LNCAP (cell line): ENCODE results near the gene ERI3.

Experiments used
- TF ChIP-seq, protein P1 (sequence below): fragments of 450-650 bp; IDR thresholded peaks from 2 replicates; pipeline ENCODE4 v1.5.1; 2017; ENCODE audit warnings: mild to moderate bottlenecking

Gene ERI3

DNA sequence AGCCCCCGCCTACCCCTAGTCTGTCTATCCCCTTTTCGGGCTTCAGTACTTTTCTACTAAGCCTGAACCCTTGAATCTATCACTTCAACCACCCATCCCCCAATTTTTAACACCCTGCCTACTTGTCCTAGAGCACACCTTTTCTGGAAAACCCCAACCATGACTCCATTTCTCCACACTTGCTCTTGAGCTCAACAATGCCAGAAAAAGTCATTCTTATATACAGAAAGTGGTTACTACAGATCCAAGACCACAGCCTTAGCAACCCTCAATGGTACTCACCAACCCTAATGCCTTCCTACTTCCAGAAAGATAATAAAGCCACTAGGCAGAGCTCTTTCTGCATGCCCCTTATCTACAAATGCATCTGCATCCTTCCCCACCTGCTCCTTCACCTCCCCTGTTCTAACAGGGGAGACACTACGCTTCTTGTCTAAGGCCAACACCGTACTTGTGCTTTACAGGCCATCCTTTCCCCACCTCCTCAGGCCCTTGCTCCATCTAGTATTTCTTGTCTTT is 100.6 kb downstream of the ERI3 start:
- TF ChIP-seq, protein P1, sequence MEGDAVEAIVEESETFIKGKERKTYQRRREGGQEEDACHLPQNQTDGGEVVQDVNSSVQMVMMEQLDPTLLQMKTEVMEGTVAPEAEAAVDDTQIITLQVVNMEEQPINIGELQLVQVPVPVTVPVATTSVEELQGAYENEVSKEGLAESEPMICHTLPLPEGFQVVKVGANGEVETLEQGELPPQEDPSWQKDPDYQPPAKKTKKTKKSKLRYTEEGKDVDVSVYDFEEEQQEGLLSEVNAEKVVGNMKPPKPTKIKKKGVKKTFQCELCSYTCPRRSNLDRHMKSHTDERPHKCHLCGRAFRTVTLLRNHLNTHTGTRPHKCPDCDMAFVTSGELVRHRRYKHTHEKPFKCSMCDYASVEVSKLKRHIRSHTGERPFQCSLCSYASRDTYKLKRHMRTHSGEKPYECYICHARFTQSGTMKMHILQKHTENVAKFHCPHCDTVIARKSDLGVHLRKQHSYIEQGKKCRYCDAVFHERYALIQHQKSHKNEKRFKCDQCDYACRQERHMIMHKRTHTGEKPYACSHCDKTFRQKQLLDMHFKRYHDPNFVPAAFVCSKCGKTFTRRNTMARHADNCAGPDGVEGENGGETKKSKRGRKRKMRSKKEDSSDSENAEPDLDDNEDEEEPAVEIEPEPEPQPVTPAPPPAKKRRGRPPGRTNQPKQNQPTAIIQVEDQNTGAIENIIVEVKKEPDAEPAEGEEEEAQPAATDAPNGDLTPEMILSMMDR, result no peak

DNA sequence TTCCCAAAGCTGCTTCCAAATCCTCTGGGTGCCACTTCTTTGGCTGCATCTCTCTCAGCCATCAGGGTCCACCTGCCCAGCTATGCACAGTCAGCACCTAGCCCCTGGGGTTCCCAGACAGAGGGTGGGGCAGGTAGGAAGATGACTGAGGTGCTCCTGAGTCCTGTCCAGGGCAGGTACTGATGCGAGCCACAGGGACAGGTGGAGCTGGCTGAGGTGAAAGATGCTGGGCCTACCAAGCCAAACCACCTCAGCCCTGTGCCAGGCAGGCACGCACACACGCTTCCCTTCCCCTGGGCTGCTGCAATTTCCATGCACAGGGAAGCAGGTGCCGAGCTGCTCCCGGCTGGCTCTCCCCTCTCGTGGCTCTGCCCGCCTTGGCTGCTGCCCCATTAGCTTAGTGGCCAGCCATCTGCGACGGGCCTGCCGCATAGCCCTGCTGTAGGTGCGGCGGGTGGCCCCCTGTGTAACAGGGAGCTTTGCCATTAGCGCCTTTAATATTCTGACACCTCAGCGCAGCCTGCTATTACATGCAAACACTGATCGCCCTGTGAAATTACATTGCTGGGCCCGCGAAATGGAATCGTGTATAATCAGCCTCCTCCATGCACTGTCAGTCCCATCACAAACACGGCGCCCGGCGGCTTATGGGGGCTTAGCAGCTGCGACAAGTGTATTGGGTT is 102.9 kb downstream of the ERI3 start:
- TF ChIP-seq, protein P1, result no peak

DNA sequence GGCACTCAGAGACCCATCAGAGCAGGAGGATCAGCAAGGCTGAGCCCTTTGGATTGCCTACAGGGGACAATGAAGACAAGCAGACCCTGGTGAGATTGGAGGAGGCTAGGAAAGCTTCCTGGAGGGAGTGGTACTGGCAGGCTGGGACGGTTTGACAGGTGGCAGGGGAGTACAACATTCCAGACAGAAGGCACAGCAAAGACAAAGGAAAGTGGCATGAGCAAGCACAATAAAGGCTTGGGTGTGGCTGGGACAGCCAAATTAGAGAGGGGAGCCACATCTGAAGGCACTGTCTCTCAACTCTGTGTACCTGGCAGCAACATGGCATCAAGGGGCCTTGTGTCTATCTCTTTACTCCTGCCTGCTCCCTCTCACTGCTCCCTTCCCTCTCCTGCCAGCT is 103.6 kb downstream of the ERI3 start:
- TF ChIP-seq, protein P1, result no peak

DNA sequence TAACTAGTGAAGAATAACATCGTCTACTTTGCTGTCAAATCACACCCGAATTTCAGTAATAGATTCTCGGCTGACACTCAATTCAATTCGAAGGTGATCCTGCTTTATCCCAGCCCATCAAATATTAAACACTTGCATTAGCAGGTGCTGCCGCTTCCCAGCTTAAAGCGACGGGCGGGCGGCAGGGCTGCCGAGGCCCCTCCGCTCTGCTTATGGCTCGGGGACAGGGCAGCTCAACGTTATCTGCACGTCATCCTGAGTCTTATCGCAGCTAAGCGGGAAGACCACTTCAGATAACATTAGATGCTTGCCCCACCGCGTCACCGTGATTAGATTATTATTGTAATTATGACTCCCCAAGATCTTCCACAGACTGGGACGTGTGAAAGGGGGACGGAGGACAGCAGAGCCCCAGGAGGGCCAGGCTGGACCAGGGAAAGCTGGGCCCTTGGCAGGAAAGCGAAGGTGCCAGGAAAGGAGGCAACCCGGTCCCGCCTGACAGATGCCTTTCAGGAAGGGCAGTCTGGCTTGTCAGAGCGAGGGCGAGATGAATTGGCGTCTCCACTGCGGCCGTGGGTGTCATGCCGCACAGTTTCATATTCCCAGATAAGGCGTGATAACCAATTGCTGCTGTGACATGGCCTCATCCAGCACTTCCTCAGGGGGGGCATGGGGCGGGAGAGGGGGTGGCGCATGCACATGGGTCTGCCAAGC is 104.8 kb downstream of the ERI3 start:
- TF ChIP-seq, protein P1, result no peak

DNA sequence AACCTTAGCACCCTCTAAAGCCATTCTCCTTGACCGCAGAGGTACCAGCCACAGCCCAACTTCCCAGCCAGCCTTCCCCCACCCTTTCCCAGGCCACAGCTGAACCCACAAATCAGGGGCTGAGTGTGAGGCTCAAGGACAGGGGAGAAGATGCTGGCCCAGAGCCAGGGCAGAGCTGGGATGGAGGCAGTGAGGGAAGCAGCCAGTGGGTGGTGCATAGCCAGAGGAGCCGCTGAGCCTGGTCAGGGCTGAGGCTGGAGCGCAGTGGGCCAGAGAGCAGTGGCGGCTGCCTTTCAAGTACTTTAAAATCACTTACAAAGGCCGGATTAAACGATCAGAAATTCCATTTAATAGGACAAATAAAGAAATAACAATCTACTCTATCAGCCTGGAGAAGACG is 105.5 kb downstream of the ERI3 start:
- TF ChIP-seq, protein P1, result no peak

DNA sequence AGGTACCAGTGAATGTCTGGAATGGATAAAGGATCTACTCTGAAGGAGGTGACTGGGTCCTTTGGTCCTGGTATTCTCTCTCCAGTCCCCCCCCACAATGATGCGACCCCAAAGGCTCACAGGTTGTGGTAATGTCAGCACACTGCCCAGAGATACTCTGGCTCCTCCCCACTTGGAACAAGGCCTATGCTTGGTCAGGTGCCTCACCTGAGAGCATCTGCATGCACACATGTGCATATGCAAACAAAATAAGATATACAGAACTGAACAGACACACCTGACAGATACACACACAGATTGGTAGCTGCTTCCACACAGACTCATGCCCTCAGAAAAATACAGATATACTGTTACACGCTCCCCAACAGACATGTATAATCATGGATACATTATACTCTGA is 108.3 kb downstream of the ERI3 start:
- TF ChIP-seq, protein P1, result no peak

DNA sequence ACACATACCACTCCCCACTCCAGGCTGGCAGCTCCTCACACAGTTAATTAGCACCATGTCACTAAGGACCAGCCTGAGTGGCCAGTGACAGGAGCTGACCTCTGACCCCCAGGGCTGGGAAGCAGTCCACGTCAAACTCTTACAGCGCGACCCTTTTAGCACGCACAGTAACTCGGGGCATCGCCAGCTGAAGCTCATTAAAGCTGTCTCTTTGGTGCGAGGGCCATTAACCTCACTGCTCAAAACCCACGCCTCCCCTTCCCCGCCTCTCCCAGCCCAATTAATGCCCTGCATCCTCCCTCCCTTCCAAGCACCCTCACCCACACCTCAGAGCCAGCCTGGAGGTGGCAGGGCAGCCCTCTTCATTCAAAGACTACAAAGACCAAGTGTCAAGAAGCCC is 110.1 kb downstream of the ERI3 start:
- TF ChIP-seq, protein P1, result no peak
